Gastroesophageal sphincter (tissue), 4 donors: ENCODE data around the gene TCEAL3. TPM values are rescaled to one million over a fixed set of nuclear protein-coding genes. Genes with fewer than 3 reads are reported as not detected.

Source experiments
- ATAC-seq: fragments of 150-250 bp; one replicate; pipeline ENCODE4 v1.9.1; 2016; ENCODE audit warnings: mild to moderate bottlenecking, moderate library complexity
- H3K27ac ChIP-seq, 4 donors: fragments of 200-600 bp; sonication (generic) in 3 of 4; 1 replicate in 3 of 4; 2 replicates in 1 of 4; pipeline ENCODE4 v1.5.1; 2016 to 2019
- H3K27me3 ChIP-seq: fragments of 200-600 bp; sonication (generic); one replicate; pipeline ENCODE4 v1.5.1; 2019
- H3K36me3 ChIP-seq, 2 donors: fragments of 200-600 bp; sonication (generic); one replicate each; pipeline ENCODE4 v1.5.1; 2019; ENCODE audit warnings: control low read depth in 1 of 2
- H3K4me1 ChIP-seq, 3 donors: fragments of 200-600 bp; sonication (generic); 1 replicate in 2 of 3; 2 replicates in 1 of 3; pipeline ENCODE4 v1.5.1; 2016 to 2019; ENCODE audit warnings: control low read depth in 2 of 3
- H3K4me3 ChIP-seq, 2 donors: fragments of 200-600 bp; sonication (generic); one replicate each; pipeline ENCODE4 v1.5.1; 2019; ENCODE audit warnings: mild to moderate bottlenecking in 1 of 2, moderate library complexity in 1 of 2
- H3K9me3 ChIP-seq, 3 donors: fragments of 200-600 bp; sonication (generic); one replicate each; pipeline ENCODE4 v1.5.1; 2017 to 2019; ENCODE audit warnings: control low read depth in 2 of 3
- EP300 ChIP-seq: sonication (generic); formaldehyde crosslinking; IDR thresholded peaks from one replicate; pipeline ENCODE4 v1.6.1; 2017; ENCODE audit warnings: antibody characterized with exemption, mild to moderate bottlenecking
- POLR2A ChIP-seq, 2 donors: fragments of 450-650 bp; IDR thresholded peaks; one replicate each; pipeline ENCODE4 v1.6.1; 2017; ENCODE audit warnings: antibody characterized with exemption in 2 of 2, mild to moderate bottlenecking in 2 of 2, moderate library complexity in 1 of 2
- POLR2AphosphoS5 ChIP-seq: sonication (generic); formaldehyde crosslinking; IDR thresholded peaks from one replicate; pipeline ENCODE4 v1.6.1; 2017; ENCODE audit warnings: antibody characterized with exemption
- WGBS, 2 donors: methylation state at CpG; one replicate each; pipeline ENCODE4 v1.1.5; 2018; ENCODE audit warnings: low coverage in 1 of 2; 5-methylcytosine and 5-hydroxymethylcytosine counted together
- total RNA-seq, 4 donors: library from RNA; depleted of rRNA; stranded (reverse); fragments of >200 nt; gene quantifications; one replicate each; pipeline ENCODE4 v1.1.0, GENCODE V29; 2016
- TF ChIP-seq, protein P1 (sequence below), 4 experiments: fragments of 200-600 bp in 2 of 4; fragments of 450-650 bp in 2 of 4; sonication (generic) in 1 of 4; IDR thresholded peaks; one replicate each; pipeline ENCODE4 v1.5.1; 2017 to 2019; ENCODE audit warnings: antibody characterized with exemption in 4 of 4, mild to moderate bottlenecking in 2 of 4, moderate library complexity in 2 of 4

The TCEAL3 gene
- total RNA-seq, 4 donors from 2014 or later: 99.6 to 257 (median 175) TPM

- WGBS, 2 donors: 50 to 77% methylated on average over 1 of the region's 1 CpG
- H3K36me3 ChIP-seq: no peaks in the 10 kb centered on the region
- H3K27ac ChIP-seq: no peak overlapping the region
- TF ChIP-seq POLR2A (IDR thresholded peaks at IDR 0.05) (no peak), POLR2AphosphoS5 (no peak), EP300 (no peak)
- TF ChIP-seq, protein P1, sequence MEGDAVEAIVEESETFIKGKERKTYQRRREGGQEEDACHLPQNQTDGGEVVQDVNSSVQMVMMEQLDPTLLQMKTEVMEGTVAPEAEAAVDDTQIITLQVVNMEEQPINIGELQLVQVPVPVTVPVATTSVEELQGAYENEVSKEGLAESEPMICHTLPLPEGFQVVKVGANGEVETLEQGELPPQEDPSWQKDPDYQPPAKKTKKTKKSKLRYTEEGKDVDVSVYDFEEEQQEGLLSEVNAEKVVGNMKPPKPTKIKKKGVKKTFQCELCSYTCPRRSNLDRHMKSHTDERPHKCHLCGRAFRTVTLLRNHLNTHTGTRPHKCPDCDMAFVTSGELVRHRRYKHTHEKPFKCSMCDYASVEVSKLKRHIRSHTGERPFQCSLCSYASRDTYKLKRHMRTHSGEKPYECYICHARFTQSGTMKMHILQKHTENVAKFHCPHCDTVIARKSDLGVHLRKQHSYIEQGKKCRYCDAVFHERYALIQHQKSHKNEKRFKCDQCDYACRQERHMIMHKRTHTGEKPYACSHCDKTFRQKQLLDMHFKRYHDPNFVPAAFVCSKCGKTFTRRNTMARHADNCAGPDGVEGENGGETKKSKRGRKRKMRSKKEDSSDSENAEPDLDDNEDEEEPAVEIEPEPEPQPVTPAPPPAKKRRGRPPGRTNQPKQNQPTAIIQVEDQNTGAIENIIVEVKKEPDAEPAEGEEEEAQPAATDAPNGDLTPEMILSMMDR (IDR thresholded peaks at IDR 0.05): no peak
- no peak for ATAC-seq
- H3K4me1 ChIP-seq: peaks cover 0 to 12% (median 0%) of the 10 kb centered on the region in 3 donors
- H3K4me3 ChIP-seq: no peak overlapping the region
- H3K27me3 ChIP-seq: no peaks in the 10 kb centered on the region
- H3K9me3 ChIP-seq: no peaks in the 10 kb centered on the region
Measured at GRCh38 chrX:103613362-103613890, 5.7 kb downstream of the TCEAL3 start.

DNA sequence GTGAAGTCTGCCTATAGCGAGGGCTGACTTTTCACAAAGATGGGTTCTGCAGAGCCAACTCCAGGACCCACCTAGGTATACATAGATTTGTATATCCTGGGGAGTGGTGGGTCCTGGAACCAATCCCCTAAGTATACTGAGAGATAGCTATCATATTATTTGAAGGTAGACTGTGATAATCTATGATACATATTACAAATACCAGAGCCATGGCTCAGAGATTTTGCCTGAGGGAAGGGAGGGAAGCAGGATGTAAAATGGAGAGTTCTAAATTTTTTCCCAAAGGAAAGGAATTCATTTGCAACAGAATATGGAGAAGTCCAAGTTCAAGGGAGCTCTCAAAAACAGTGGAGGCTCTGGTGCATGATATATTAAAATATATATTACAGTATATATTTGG, 7.2 kb downstream of the TCEAL3 start:
- Histone ChIP-seq H3K27ac (no peak overlapping the region), H3K4me3 (no peak overlapping the region), H3K36me3 (no peaks in the 10 kb centered on the region), H3K9me3 (no peaks in the 10 kb centered on the region), H3K4me1 (peaks cover 0 to under 1% (median 0%) of the 10 kb centered on the region in 3 donors), H3K27me3 (no peaks in the 10 kb centered on the region)
- TF ChIP-seq, protein P1 (IDR thresholded peaks at IDR 0.05): no peak
- TF ChIP-seq POLR2A (IDR thresholded peaks at IDR 0.05) (no peak), EP300 (no peak), POLR2AphosphoS5 (no peak)
- 86% methylated on average over 1 of the region's 1 CpG; no CpG with 5 or more reads in 1 of the 2 donors for WGBS, 2 donors
- ATAC-seq: no peak

- Histone ChIP-seq H3K4me1 (no peaks in the 10 kb centered on the region), H3K36me3 (no peaks in the 10 kb centered on the region), H3K27ac (no peak overlapping the region), H3K9me3 (no peaks in the 10 kb centered on the region), H3K27me3 (no peaks in the 10 kb centered on the region), H3K4me3 (no peak overlapping the region)
- TF ChIP-seq POLR2AphosphoS5: no peak
- TF ChIP-seq, protein P1 (IDR thresholded peaks at IDR 0.05): no peak
- TF ChIP-seq EP300: no peak
- no peak for TF ChIP-seq POLR2A (IDR thresholded peaks at IDR 0.05)
- no peak for ATAC-seq
Measured at GRCh38 chrX:103615781-103616371, 8.1 kb downstream of the TCEAL3 start.

GRCh38 chrX:103616676-103617186, 9.0 kb downstream of the TCEAL3 start:
- Histone ChIP-seq H3K27me3 (no peaks in the 10 kb centered on the region), H3K4me1 (no peaks in the 10 kb centered on the region), H3K27ac (no peak overlapping the region), H3K4me3 (no peak overlapping the region), H3K9me3 (no peaks in the 10 kb centered on the region), H3K36me3 (no peaks in the 10 kb centered on the region)
- ATAC-seq: no peak
- TF ChIP-seq POLR2AphosphoS5: no peak
- no peak for TF ChIP-seq POLR2A (IDR thresholded peaks at IDR 0.05)
- TF ChIP-seq EP300: no peak
- TF ChIP-seq, protein P1 (IDR thresholded peaks at IDR 0.05): no peak
- WGBS, 2 donors: 0 to 25% methylated on average over 1 of the region's 1 CpG

DNA sequence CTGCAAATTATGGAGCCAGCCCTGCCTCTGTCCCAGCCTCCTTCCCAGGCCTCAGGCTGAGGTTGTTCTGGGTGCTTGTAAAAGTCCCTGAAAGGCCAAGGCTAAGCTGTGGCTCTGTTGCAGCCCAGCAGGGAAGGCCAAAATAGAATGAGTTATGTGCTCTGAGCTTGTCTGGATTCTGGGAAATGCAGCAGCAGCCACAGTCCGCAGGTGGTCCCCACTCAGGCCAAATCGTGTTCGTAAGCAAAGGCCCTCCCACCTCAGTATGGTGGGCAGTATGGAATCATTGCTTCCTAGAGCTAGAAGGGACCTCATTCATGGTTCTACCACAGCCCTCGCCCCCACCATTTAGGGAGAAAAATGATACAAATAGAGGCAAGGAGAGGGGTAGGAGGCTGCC, 16.3 kb downstream of the TCEAL3 start:
- Histone ChIP-seq H3K27me3 (no peaks in the 10 kb centered on the region), H3K4me1 (peaks cover 0 to 38% (median 0%) of the 10 kb centered on the region in 3 donors), H3K4me3 (no peak overlapping the region), H3K36me3 (no peaks in the 10 kb centered on the region), H3K27ac (peak overlapping the region; percentile 70 to 84 (median 74)), H3K9me3 (no peaks in the 10 kb centered on the region)
- TF ChIP-seq POLR2A (IDR thresholded peaks at IDR 0.05) (no peak), EP300 (no peak), POLR2AphosphoS5 (peak; percentile 11)
- TF ChIP-seq, protein P1 (IDR thresholded peaks at IDR 0.05): no peak
- WGBS, 2 donors: 100% methylated on average over 1 of the region's 4 CpGs; no CpG with 5 or more reads in 1 of the 2 donors
- ATAC-seq: peak; percentile 37
